DMS 273 (cell line): ENCODE data around the gene NPEPL1.
"Not testable (repeated sequence)": the region's sequence is repeated elsewhere in the genome, so short reads cannot be mapped to it uniquely, and the experiment has no call there.

Source experiments
- DNase-seq: peaks from one replicate; lab custom pipeline; 2025; ENCODE audit not compliant: unreplicated experiment; lab: John Stamatoyannopoulos, UW

NPEPL1 gene

GRCh38 chr20:58737198-58737597 lies 44.6 kb downstream of the NPEPL1 start:
- no peak for DNase-seq

- no peak for DNase-seq
Measured at GRCh38 chr20:58740356-58741308, 48.0 kb downstream of the NPEPL1 start.

GRCh38 chr20:58741384-58741783 lies 48.8 kb downstream of the NPEPL1 start:
- DNase-seq, result no peak

GRCh38 chr20:58742668-58743566 lies 50.3 kb downstream of the NPEPL1 start:
- DNase-seq, result no peak

- DNase-seq, result no peak
Measured at GRCh38 chr20:58743929-58744534, 51.4 kb downstream of the NPEPL1 start.

GRCh38 chr20:58744836-58745235 lies 52.2 kb downstream of the NPEPL1 start:
- no peak for DNase-seq

- no peak for DNase-seq
Measured at GRCh38 chr20:58745391-58745790, 52.8 kb downstream of the NPEPL1 start.

GRCh38 chr20:58746620-58747019 lies 54.0 kb downstream of the NPEPL1 start:
- DNase-seq, result no peak

GRCh38 chr20:58747211-58747610 lies 54.6 kb downstream of the NPEPL1 start:
- no peak for DNase-seq

GRCh38 chr20:58748618-58749017 lies 56.0 kb downstream of the NPEPL1 start:
- no peak for DNase-seq

- DNase-seq, result no peak
Measured at GRCh38 chr20:58749098-58749769, 56.6 kb downstream of the NPEPL1 start.

GRCh38 chr20:58749979-58750378 lies 57.4 kb downstream of the NPEPL1 start:
- no peak for DNase-seq

GRCh38 chr20:58750706-58751105 lies 58.1 kb downstream of the NPEPL1 start:
- not testable (repeated sequence) for DNase-seq

GRCh38 chr20:58751979-58752378 lies 59.4 kb downstream of the NPEPL1 start:
- DNase-seq, result no peak

GRCh38 chr20:58752565-58752964 lies 60.0 kb downstream of the NPEPL1 start:
- no peak for DNase-seq

- no peak for DNase-seq
Measured at GRCh38 chr20:58753267-58753921, 60.8 kb downstream of the NPEPL1 start.

GRCh38 chr20:58753922-58754551 lies 61.4 kb downstream of the NPEPL1 start:
- DNase-seq, result no peak

- DNase-seq, result no peak
Measured at GRCh38 chr20:58754584-58754983, 62.0 kb downstream of the NPEPL1 start.

- no peak for DNase-seq
Measured at GRCh38 chr20:58755062-58755697, 62.6 kb downstream of the NPEPL1 start.
